ENCODE data around the gene ATP6AP2.
"Not testable (repeated sequence)": the region's sequence is repeated elsewhere in the genome, so short reads cannot be mapped to it uniquely, and the experiment has no call there.

- TF ChIP-seq NFYB (CRISPR knock-in tag; conservative IDR thresholded peaks at IDR 0.05; ENCODE audit: low read depth); ATF2 (CRISPR knock-in tag; IDR thresholded peaks at IDR 0.05; ENCODE audit: borderline replicate concordance, low read depth); CBFB (CRISPR knock-in tag; IDR thresholded peaks at IDR 0.05; ENCODE audit: low read depth); TCF7 (CRISPR knock-in tag; IDR thresholded peaks at IDR 0.05; ENCODE audit: low read depth); CTCF (IDR thresholded peaks at IDR 0.05); TEAD4 (CRISPR knock-in tag; IDR thresholded peaks at IDR 0.05); ZNF121 (CRISPR knock-in tag; IDR thresholded peaks at IDR 0.05); ZNF232 (CRISPR knock-in tag; IDR thresholded peaks at IDR 0.05); TP53 (CRISPR knock-in tag; IDR thresholded peaks at IDR 0.05): not testable (repeated sequence)
- TF ChIP-seq, protein P1, sequence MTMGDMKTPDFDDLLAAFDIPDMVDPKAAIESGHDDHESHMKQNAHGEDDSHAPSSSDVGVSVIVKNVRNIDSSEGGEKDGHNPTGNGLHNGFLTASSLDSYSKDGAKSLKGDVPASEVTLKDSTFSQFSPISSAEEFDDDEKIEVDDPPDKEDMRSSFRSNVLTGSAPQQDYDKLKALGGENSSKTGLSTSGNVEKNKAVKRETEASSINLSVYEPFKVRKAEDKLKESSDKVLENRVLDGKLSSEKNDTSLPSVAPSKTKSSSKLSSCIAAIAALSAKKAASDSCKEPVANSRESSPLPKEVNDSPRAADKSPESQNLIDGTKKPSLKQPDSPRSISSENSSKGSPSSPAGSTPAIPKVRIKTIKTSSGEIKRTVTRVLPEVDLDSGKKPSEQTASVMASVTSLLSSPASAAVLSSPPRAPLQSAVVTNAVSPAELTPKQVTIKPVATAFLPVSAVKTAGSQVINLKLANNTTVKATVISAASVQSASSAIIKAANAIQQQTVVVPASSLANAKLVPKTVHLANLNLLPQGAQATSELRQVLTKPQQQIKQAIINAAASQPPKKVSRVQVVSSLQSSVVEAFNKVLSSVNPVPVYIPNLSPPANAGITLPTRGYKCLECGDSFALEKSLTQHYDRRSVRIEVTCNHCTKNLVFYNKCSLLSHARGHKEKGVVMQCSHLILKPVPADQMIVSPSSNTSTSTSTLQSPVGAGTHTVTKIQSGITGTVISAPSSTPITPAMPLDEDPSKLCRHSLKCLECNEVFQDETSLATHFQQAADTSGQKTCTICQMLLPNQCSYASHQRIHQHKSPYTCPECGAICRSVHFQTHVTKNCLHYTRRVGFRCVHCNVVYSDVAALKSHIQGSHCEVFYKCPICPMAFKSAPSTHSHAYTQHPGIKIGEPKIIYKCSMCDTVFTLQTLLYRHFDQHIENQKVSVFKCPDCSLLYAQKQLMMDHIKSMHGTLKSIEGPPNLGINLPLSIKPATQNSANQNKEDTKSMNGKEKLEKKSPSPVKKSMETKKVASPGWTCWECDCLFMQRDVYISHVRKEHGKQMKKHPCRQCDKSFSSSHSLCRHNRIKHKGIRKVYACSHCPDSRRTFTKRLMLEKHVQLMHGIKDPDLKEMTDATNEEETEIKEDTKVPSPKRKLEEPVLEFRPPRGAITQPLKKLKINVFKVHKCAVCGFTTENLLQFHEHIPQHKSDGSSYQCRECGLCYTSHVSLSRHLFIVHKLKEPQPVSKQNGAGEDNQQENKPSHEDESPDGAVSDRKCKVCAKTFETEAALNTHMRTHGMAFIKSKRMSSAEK (CRISPR knock-in tag; IDR thresholded peaks at IDR 0.05; ENCODE audit: borderline replicate concordance): not testable (repeated sequence)
- TF ChIP-seq, protein P2, sequence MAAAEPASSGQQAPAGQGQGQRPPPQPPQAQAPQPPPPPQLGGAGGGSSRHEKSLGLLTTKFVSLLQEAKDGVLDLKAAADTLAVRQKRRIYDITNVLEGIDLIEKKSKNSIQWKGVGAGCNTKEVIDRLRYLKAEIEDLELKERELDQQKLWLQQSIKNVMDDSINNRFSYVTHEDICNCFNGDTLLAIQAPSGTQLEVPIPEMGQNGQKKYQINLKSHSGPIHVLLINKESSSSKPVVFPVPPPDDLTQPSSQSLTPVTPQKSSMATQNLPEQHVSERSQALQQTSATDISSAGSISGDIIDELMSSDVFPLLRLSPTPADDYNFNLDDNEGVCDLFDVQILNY (CRISPR knock-in tag; IDR thresholded peaks at IDR 0.05): not testable (repeated sequence)
- TF ChIP-seq, protein P3, sequence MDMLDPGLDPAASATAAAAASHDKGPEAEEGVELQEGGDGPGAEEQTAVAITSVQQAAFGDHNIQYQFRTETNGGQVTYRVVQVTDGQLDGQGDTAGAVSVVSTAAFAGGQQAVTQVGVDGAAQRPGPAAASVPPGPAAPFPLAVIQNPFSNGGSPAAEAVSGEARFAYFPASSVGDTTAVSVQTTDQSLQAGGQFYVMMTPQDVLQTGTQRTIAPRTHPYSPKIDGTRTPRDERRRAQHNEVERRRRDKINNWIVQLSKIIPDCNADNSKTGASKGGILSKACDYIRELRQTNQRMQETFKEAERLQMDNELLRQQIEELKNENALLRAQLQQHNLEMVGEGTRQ (CRISPR knock-in tag; IDR thresholded peaks at IDR 0.05): not testable (repeated sequence)
Measured at GRCh38 chrX:40589616-40590321, 9.0 kb downstream of the ATP6AP2 start.
